ENCODE measurements around the gene RSPH10B.
"Not testable (repeated sequence)": the region's sequence is repeated elsewhere in the genome, so short reads cannot be mapped to it uniquely, and the experiment has no call there.

GRCh38 chr7:5904726-5905125, 65.8 kb downstream of the RSPH10B start:
- not testable (repeated sequence) for TF ChIP-seq CTCF, POLR2A (IDR thresholded peaks at IDR 0.05)

All from uterus (tissue), 2 donors.